IPS-NIHi11 (cell line): ENCODE results near the gene STARD3.
A peak's percentile ranks its signal among the peaks of the same experiment; 100 is the strongest.

Source experiments
- DNase-seq: peaks from one replicate; pipeline ENCODE4 v3.0.0; 2012; ENCODE audit warnings: mixed read lengths, low spot score

Gene STARD3

GRCh38 chr17:39604911-39605491 lies 31.9 kb upstream of the STARD3 start:
- DNase-seq = no peak

- no peak for DNase-seq
These were observed 31.2 kb upstream of the STARD3 start for GRCh38 chr17:39605492-39606433.

- no peak for DNase-seq
These were observed 30.4 kb upstream of the STARD3 start for GRCh38 chr17:39606434-39607056.

GRCh38 chr17:39607057-39607850 lies 29.7 kb upstream of the STARD3 start:
- no peak for DNase-seq

- no peak for DNase-seq
These were observed 29.2 kb upstream of the STARD3 start, which contains the start of gene NEUROD2 for GRCh38 chr17:39607851-39608130. Gene NEUROD2, minus strand, starts transcription at chr17:39607920. Its CDS starts 1,321 bp downstream, at chr17:39606599.

- no peak for DNase-seq
These were observed 28.6 kb upstream of the STARD3 start for GRCh38 chr17:39608142-39608981.

- DNase-seq = no peak
These were observed 27.4 kb upstream of the STARD3 start for GRCh38 chr17:39609416-39610025.

- DNase-seq = no peak
These were observed 25.4 kb upstream of the STARD3 start for GRCh38 chr17:39611401-39612112.

- DNase-seq = no peak
These were observed 24.6 kb upstream of the STARD3 start for GRCh38 chr17:39612291-39612894.

- DNase-seq = no peak
These were observed 23.9 kb upstream of the STARD3 start for GRCh38 chr17:39612935-39613464.

GRCh38 chr17:39614545-39615157 lies 22.3 kb upstream of the STARD3 start:
- DNase-seq = no peak

GRCh38 chr17:39615434-39615833 lies 21.5 kb upstream of the STARD3 start:
- DNase-seq = no peak

GRCh38 chr17:39617100-39617445 lies 19.9 kb upstream of the STARD3 start:
- no peak for DNase-seq

- DNase-seq = peak; percentile 71
These were observed 19.3 kb upstream of the STARD3 start for GRCh38 chr17:39617446-39618245.

GRCh38 chr17:39618246-39618913 lies 18.6 kb upstream of the STARD3 start:
- DNase-seq = no peak

- no peak for DNase-seq
These were observed 17.8 kb upstream of the STARD3 start for GRCh38 chr17:39618956-39619785.

- DNase-seq = no peak
These were observed 17.2 kb upstream of the STARD3 start for GRCh38 chr17:39619786-39620101.
